Hippocampal formation (tissue), 2 donors: Measurements from ENCODE around the gene FCMR.
A peak's percentile ranks its signal among the peaks of the same experiment; 100 is the strongest.

Experiments used
- DNase-seq, 2 donors: peaks; one replicate each; lab custom pipeline; 2025; lab: John Stamatoyannopoulos, UW

FCMR gene

GRCh38 chr1:206923009-206923960 is 1.5 kb upstream of the FCMR start:
- DNase-seq = no peak

DNA sequence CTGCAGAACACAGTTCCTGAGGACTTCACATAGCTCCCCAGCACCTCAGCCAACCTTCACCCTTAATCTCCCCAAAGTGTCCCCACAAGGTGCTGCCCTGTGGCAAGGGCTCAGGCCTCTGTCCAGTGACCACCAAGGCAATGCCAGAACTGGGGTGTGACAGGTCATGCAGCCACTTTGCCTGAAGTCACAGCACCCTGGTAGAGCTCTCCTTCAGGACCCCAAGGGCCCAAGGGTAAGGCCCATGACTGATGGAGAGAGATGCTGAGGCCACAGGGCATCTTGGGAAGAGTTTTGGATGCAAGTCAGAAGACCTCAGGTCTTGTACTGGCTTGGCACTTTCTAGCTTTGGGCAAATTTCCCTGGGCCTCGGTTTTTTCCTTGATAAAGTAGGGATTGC is 783 bp upstream of the FCMR start:
- DNase-seq = no peak

GRCh38 chr1:206918076-206918475 is 3.7 kb downstream of the FCMR start:
- DNase-seq = no peak

DNA sequence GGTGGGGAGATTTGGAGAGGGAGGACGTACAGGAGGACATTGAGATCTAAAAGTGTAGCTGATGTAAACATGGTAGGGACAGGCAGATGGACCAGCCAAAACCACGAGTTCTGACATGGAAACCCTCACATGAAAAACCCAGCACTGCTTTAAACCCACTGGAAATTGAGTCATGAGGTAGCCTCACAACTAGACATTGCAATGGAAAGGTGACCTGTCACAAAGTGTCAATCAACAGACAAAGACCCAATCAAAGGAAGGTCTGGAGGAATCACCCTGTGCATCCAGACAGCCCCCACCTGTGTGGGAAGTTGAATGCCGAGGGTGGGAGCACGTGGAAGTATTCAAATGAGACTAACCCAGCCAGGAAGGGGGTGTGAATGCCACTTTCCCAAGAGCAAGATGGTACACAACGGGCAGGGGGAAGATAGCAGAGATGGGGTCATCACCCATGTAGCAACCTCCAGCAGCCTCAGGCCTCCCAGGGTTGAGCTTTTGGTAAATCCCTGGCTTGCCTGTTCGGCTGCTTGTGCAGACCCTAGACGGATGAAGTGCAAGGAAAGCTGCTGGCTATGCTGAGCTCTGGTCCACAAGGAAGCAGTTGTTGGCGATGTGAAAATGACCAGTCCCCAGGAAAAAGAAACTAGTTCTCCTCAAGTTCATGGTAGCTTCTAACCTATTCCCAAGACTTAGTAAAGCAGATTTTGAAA is 5.6 kb downstream of the FCMR start:
- DNase-seq = no peak

- DNase-seq = no peak
Observed at GRCh38 chr1:206915030-206915735, 6.6 kb downstream of the FCMR start.

- no peak for DNase-seq
Observed at GRCh38 chr1:206913766-206914537, 7.8 kb downstream of the FCMR start.

DNA sequence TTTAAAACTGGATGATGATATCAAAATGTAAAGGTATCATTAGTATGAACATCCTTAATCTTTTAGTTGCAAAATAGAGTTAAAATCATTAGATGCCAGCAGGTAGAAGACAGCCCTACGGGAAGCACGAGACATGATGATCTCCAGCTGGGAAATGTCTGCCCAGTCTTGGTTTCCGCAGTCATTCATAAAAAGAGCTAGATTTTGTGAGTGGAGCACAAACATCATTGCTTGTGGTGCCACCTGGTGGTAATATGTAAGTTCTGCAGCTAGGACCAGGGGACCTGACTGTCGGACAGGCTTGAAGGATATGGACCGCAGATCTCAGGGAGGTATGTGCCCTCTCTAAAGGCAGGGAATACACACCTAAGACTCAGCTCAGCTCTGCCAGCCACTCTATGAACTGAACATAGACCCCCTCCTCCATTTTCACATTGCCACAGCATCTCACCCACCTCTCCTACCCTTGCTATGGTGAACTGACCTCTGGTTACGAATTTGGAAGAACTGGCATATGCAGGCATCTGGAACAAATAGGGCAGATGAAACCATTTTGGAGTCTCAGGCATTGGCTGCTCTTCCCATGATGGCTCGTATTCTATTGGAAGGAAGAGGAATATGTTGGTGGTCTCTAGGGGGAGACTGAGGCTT is 9.2 kb downstream of the FCMR start:
- DNase-seq = peak; percentile 50 to 62

DNA sequence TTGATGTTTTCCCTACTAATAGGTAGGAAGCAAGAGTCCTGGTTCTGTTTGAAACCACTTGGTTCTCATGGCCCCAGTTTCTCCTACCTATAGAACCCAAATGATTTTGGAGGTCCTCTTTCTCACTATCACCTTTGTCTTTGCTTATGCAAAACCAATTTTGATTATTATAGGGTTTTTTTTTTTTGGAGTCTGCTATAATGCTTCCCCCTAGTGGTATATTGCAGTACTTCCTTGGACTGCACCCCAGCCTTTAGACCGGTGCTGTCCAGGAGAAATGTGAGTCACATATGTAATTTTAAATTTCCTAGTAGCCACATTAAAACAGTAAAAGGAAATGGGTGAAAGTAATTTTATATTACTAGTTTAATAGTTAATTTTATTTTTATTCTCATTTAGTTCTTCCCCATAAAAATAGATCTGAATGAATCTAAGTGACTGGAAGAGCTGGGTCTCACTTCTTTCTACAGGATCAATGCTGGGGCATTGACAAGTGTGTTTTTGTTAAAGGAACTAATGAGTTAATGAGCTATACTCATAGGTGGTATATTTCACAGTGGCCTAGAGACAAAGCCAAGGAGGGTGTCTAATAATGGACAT is 10.6 kb downstream of the FCMR start:
- DNase-seq = peak in 1 of 2 donors; percentile 30

- DNase-seq = no peak
Observed at GRCh38 chr1:206909883-206910318, 11.8 kb downstream of the FCMR start.

GRCh38 chr1:206909161-206909882 is 12.4 kb downstream of the FCMR start:
- DNase-seq = no peak

DNA sequence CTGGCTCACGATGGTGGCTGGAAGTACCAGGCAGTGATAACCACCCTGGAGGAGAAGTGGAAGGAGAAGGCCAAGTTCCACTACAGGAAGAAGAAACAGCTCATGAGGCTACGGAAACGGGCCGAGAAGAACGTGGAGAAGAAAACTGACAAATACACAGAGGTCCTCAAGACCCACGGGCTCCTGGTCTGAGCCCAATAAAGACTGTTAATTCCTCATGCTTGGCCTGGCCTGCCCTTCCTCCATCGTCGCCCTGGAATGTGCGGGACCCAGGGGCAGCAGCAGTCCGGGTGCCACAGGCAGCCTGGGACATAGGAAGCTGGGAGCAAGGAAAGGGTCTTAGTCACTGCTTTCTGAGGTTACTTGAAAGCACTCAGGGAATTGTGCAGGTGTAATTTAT is 13.7 kb downstream of the FCMR start:
- no peak for DNase-seq

DNA sequence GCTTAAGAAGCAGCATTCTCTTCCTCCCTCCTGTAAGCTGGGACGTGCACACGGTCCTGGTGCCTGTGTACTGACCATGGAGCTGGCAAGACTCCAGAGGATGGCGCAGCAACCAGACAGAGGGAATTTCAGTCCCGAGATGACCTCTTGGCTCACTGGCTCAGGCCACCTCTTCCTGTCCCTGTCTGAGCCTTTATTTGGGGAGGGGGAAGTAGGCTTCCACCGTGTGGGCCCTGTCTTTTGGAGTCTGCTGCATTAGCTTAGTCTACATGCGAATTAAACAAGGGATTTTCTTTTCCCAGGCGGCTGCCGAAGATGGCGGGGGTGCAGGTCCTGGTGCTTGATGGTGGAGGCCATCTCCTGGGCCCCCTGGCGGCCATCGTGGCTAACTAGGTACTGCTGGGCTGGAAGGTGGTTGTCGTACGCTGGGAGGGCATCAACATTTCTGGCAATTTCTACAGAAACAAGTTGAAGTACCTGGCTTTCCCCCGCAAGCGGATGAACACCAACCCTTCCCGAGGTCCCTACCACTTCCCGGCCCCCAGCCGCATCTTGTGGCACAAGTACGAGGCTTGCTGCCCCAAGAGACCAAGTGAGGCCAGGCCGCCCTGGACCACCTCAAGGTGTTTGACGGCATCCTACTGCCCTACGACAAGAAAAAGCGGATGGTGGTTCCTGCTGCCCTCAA is 14.3 kb downstream of the FCMR start:
- no peak for DNase-seq

DNA sequence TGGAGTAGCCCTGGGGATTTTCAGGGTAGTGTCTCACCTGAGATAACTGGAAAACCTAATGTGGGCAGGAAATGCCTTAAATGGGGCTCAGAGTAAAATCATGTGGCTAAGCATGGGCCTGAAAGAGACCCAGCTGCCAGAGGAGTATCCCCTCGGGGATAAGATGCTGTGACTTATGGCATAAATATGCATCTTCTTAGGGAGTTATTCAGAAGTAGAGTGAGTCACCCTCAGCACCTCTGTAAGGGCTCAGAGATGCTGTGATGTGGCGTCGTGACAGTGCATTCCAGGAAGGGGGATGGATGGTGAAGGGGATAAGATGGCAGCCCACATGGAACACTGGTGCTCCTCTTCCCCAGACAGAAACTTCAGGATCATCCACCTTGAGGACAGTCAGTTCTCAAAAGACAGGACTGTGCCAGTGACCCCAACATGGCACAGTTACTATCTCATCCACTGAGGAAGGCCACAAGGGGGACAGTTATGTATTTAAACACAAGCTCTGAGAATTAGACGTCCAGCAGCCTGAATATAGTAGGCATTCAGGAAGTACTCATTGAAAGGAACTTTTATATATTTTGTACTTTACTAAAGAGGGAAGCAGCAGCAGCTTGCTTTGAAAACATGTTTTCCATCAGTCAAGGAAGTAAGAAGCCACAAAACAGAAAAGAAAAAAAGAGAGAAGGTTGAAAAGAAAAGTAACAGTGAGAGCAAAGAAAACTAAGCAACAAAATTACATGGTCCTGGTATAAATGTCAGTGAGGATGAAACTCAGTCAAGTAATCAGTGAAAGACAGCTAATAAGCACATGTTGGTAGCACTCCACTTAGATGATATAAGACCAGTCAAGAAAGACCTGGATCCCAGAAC is 16.2 kb downstream of the FCMR start:
- no peak for DNase-seq

DNA sequence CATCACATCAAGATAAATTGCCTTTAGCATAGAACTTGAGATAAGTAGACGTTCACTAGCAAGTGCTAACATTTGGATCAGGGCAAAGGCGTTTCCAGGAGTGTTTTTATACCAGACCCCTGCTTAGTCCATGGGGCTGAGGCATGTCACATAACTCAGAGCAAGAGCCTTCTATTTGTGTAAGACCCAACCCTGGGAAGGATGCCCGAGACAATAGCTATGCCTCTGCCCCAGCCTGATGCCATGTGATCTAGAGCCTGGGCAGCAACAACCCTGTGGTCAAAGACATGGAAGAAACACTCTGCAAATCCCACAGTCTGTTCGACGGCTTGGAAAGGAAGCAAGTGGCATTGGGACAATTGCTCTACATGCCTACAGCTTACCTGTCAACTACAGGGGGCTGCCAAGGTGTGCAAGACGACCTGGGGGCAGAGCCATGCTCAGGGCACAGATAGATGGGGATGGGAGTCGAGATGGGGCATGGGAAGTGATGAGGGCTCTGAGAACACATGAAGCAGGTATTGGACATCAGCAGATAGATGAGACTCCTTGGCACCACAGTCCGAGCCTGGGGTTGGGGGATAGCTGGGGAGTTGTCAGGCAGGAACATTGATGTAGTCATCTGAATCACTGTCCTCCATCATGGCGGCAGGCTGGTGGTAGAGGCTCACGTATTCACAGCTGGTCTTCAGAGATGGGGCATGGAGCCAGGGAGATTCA is 17.2 kb downstream of the FCMR start:
- DNase-seq = no peak

DNA sequence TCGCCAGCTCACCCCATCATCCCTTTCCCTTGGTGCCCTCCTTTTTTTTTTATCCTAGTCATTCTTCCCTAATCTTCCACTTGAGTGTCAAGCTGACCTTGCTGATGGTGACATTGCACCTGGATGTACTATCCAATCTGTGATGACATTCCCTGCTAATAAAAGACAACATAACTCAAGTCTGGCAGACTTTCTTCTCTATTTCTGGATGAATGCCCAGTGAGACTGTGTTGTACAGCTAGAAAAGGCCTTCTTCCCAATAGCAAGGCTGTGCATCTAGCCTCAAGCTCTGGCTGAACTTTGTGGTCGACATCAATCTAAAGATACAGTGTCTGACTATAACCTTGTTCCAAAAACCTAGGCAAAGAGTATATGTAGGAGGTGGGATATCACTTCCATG is 18.1 kb downstream of the FCMR start:
- DNase-seq = no peak

- no peak for DNase-seq
Observed at GRCh38 chr1:206902702-206903101, 19.0 kb downstream of the FCMR start.

DNA sequence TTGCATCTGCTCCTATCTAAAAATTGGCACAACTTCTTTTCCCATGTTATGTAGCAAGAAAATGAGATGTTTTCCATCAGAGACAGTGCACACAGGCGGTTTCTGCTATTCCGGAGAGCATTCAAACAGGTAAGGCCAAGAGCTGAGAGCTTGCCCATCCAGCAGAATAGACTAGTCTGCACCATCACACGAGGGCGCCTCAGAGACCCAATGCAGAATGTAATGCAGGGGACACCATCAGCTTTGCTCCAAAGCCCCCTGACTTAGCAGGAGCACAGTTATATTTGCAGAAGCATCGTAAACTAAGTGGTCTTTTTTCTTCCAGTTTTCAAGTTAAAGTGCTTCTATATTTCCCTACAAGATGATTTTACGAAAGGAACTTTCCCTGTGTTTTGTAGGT is 19.8 kb downstream of the FCMR start:
- DNase-seq = no peak

DNA sequence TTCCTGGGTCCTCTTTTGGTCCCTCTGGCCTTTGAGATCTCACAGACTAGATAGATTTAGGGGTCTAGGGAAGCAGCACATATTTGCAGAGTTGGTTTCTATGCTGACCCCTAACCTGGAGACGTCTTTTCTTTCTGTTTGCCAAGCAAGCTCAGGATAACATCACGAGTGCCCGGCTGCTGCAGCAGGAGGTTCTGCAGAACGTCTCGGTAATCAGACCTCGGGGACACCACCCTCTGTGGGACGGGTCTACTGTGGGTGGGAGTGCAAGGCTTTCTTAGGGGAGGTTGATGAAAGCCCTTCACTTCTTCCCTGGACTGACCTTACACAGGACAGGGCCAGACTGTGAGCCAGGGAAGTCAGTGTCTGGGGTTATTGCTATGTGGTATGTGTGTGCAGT is 21.6 kb downstream of the FCMR start:
- DNase-seq = no peak
